ENCODE results near the gene ANKRD13D.

The ANKRD13D gene

DNA sequence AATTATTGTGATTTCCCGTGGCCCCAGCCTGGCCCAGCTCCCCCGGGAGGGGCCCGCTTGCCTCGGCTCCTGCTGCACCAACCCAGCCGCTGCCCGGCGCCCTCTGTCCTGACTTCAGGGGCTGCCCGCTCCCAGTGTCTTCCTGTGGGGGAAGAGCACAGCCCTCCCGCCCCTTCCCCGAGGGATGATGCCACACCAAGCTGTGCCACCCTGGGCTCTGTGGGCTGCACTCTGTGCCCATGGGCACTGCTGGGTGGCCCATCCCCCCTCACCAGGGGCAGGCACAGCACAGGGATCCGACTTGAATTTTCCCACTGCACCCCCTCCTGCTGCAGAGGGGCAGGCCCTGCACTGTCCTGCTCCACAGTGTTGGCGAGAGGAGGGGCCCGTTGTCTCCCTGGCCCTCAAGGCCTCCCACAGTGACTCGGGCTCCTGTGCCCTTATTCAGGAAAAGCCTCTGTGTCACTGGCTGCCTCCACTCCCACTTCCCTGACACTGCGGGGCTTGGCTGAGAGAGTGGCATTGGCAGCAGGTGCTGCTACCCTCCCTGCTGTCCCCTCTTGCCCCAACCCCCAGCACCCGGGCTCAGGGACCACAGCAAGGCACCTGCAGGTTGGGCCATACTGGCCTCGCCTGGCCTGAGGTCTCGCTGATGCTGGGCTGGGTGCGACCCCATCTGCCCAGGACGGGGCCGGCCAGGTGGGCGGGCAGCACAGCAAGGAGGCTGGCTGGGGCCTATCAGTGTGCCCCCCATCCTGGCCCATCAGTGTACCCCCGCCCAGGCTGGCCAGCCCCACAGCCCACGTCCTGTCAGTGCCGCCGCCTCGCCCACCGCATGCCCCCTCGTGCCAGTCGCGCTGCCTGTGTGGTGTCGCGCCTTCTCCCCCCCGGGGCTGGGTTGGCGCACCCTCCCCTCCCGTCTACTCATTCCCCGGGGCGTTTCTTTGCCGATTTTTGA is 3.3 kb upstream of the ANKRD13D start:
- DNase-seq (ENCODE audit: low read depth in 3 of 3): no peak

DNA sequence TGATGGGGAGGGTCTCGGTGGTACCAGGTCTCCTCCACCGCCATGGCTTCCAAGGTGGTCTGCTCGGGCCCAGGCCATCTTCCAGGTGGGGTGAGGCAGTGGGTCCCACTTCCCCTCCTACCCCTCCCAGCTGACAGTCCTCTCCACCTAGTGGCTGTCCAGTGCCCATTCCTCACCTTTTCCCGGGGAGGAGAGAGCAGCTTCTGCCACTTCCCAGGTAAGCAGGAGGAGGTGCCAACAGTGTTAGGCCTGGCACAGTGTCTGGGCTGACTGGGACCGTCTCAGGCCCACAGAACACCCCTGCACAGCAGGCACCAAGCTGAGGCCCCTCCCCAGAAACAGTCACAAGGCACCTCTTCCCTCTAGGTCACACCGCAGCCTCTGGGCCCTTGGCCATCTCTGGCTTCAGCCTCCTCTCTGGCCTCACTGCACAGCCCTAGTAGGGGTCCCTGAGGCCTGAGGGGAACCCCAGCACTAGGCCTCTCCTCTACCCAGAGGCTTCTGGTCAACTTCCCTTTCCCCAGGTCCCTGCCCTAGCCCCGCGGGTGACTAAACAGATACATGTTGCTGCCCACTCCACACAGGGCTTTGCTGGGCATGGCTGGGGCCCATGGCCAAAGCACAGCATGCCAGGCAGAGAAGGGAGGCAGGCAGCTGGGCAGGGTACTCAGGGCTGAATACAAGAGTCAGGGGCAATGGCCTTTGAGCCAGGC is 2.3 kb upstream of the ANKRD13D start:
- DNase-seq (ENCODE audit: low read depth in 3 of 3): no peak

- no peak for DNase-seq (ENCODE audit: low read depth in 3 of 3)
Measured at GRCh38 chr11:67287355-67288197, 1.5 kb upstream of the ANKRD13D start.

- no peak for DNase-seq (ENCODE audit: low read depth in 3 of 3)
Measured at GRCh38 chr11:67288198-67288451, 978 bp upstream of the ANKRD13D start.

DNA sequence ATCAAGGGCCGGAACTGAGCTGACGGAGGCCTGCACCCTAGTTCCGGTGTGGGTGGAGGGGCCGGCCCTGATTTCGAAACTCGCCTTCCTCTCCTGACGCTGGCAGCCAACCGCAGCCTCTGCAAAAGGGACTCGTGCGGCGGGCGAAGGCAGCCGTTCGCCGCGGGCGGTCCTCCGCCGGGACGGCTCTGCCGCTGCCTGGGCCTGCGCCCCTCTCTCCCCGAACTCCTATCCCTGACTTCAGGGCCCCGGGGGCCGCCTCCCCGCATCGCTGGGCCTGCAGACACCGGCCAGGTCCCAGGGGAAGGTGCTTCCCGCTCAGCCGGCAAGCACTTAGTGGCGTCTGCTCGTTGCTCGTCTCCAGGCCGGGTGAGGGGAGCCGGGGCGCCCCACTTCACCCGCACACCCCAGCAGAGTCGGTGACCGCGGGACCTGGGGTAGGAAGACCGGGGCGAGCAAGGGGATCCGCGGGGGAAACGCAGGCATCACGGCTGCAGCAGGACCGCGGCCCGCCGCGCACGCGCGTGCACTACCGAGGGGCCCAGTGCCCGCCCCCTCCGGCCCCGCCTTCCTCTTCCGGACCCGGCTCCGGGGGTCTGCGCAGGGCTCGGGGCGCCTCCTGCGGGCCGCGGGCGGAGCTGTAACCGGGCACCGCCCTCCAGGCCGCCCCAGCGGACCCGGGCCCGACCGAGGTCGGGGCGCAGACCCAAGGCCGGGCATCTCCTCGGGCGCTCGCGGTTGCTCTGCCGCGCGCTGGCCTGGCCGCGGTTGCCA is 464 bp upstream of the ANKRD13D start:
- peak; percentile 67 to 88 (median 78) for DNase-seq (ENCODE audit: low read depth in 3 of 3)

- no peak for DNase-seq (ENCODE audit: low read depth in 3 of 3)
Measured at GRCh38 chr11:67289651-67290479, 762 bp downstream of the ANKRD13D start.

DNA sequence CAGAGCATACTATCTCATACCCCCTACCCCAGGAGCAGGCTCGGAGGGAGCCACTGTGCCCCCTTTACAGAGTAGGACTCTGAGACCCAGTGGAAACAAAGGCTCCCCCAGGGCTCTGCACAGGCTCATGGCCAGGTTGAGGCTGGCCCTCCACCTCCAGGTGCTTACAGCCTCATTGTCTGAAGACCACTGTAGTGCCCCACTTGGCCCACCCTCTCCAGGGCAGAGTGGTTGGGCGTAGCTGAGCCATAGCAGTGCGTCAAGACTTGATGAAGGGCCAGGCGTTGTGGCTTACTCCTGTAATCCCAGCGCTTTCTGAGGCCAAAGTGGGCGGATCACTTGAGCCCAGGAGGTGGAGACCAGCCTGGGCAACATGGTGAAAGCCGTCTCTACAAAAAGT is 1.7 kb downstream of the ANKRD13D start:
- no peak for DNase-seq (ENCODE audit: low read depth in 3 of 3)

DNA sequence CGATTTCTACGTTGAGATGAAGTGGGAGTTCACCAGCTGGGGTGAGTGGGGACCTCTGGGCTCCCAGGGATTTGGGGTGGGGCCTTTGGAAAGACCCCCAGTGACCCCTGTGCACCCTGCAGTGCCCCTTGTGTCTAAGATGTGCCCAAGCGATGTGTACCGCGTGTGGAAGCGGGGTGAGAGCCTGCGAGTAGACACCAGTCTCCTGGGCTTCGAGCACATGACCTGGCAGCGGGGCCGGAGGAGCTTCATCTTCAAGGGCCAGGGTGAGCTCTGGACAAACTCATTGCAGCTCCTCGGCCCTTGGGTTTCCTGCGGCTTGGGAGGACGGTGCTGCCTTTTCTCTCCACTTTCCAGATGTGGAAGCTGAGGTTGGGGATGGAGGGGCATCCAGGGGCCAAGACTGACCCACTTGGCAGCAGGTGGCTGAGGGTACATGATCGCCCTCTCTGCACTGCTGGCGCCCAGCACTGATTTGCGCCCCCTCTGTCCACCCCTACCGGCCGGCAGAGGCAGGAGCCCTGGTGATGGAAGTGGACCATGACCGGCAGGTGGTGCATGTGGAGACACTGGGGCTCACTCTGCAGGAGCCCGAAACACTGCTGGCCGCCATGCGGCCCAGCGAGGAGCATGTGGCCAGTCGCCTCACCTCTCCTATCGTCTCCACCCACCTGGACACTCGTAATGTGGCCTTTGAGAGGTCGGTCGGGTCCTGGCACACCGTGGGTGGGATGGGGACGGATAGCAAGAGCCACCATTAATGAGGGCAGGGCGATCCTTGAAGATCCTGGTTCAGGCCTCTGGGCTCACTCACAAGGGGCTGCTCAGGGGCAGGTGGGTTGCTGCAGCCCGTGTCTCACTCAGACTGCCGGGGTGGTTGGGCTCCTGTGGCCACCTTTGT is 2.6 kb downstream of the ANKRD13D start:
- no peak for DNase-seq (ENCODE audit: low read depth in 3 of 3)

DNA sequence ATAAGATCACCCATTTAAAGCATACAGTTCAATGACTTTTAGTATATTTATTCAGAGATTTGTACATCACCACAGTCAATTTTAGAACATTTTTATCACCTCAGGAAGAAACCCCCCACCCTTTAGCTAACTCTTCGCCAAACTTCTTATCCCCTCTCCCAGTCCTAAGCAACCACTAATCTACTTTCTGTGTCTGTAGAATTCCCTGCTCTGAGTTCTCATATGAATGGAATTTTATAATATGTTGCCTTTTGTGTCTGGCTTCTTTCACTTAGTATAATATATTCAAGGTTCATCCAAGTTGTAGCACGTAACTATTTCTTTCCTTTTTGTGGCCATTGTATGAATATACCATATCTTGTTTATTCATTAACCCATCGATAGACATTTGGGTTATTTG is 3.6 kb downstream of the ANKRD13D start:
- DNase-seq (ENCODE audit: low read depth in 3 of 3): no peak

GRCh38 chr11:67293090-67293489 is 4.0 kb downstream of the ANKRD13D start:
- no peak for DNase-seq (ENCODE audit: low read depth in 3 of 3)

- DNase-seq (ENCODE audit: low read depth in 3 of 3): no peak
Measured at GRCh38 chr11:67295846-67296245, 6.7 kb downstream of the ANKRD13D start.

- no peak for DNase-seq (ENCODE audit: low read depth in 3 of 3)
Measured at GRCh38 chr11:67298786-67299185, 9.7 kb downstream of the ANKRD13D start.

GRCh38 chr11:67299471-67300191 is 10.5 kb downstream of the ANKRD13D start:
- no peak for DNase-seq (ENCODE audit: low read depth in 3 of 3)

DNA sequence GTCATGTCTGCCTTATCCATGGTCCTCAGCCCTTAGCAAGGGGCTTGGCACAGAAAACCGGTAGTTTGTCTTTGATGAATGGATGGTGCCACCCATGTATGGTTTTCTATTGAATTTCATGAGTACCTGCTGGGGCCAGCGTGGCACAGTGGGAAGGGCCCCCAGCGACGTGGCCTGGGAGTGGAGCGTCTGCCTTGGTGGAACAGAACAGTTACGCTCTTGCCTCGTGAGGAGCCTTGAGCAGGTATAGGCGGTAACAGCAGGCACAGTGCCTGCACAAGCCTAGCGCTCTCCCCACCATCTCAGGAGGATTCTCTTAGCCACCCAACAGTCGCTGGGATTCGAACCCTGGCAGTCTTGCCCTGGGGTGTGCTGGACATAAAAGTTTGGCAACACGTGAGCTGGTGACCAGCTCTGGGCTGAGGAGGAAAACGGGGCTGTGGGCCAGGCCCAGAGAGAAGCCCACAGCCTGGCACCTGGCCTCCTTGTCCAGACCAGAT is 11.2 kb downstream of the ANKRD13D start:
- no peak for DNase-seq (ENCODE audit: low read depth in 3 of 3)

GRCh38 chr11:67300756-67301312 is 11.7 kb downstream of the ANKRD13D start:
- DNase-seq (ENCODE audit: low read depth in 3 of 3): no peak

- no peak for DNase-seq (ENCODE audit: low read depth in 3 of 3)
Measured at GRCh38 chr11:67301313-67301921, 12.3 kb downstream of the ANKRD13D start.

DNA sequence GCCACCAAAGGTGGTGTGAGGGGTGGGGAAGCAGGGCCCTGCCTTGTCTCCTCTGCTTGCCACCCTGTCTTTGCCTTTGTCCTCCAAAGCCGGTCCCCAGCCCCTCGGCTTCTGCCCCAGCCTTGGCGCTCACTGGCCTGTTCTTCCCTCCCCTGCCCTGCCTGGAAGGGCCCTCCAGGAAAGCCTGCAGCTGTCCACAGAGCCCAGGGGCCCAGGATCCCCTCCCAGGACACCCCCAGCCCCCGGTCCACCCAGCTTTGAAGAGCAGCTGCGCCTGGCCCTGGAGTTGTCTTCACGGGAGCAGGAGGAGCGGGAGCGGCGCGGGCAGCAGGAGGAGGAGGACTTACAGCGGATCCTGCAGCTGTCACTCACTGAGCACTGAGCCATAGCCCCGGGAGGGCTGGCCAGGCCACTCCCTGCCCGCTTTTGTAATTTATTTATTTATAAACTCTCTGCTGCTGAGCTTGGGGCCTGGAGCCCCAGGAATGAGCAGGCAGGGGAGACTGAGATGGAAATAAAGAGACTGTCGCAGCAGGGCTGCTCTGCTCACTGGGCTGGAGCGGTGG is 12.9 kb downstream of the ANKRD13D start:
- DNase-seq (ENCODE audit: low read depth in 3 of 3): no peak
